Activated naive CD4-positive, alpha-beta T cell treated with anti-CD3 and anti-CD28 coated beads, Interleukin-2, amount 10 ng/mL, durations not matched to agents 7 days and 5 days (primary cell): ENCODE measurements around the gene AGBL2.
"Not testable (repeated sequence)": the region's sequence is repeated elsewhere in the genome, so short reads cannot be mapped to it uniquely, and the experiment has no call there.

ENCODE experiments used
- CTCF ChIA-PET: fragments of 350-600 bp; sonication (Branson Sonifier 250); formaldehyde crosslinking; loops from one replicate; lab custom pipeline; 2021; ENCODE audit warnings: antibody characterized with exemption; lab: Charles Lee
- DNase-seq: peaks from one replicate; pipeline ENCODE4 v3.0.0-alpha.2; 2020
- H3K27ac Mint-ChIP-seq: one replicate; pipeline ENCODE4 v1.8.0; 2021; ENCODE audit warnings: mild to moderate bottlenecking, moderate library complexity, mixed read lengths
- H3K27me3 Mint-ChIP-seq: one replicate; pipeline ENCODE4 v1.8.0; 2021; ENCODE audit warnings: mild to moderate bottlenecking, mixed read lengths
- H3K36me3 Mint-ChIP-seq: one replicate; pipeline ENCODE4 v1.8.0; 2021; ENCODE audit warnings: mixed read lengths
- H3K4me1 Mint-ChIP-seq: one replicate; pipeline ENCODE4 v1.8.0; 2021; ENCODE audit warnings: mixed read lengths
- H3K4me3 Mint-ChIP-seq: one replicate; pipeline ENCODE4 v1.8.0; 2021; ENCODE audit warnings: mild to moderate bottlenecking, moderate library complexity, mixed read lengths
- H3K9me3 Mint-ChIP-seq: one replicate; pipeline ENCODE4 v1.8.0; 2021; ENCODE audit warnings: mixed read lengths

AGBL2 gene

GRCh38 chr11:47715082-47715669, at the start of gene AGBL2:
Gene AGBL2, minus strand, starts transcription at chr11:47715369. Its CDS starts 719 bp downstream, at chr11:47714650.
- peak within 1 kb of the TSS; percentile 94 for H3K27ac Mint-ChIP-seq
- H3K36me3 Mint-ChIP-seq: peaks cover 28% of the 10 kb centered on the region
- DNase-seq: peak; percentile 94
- H3K4me1 Mint-ChIP-seq: peaks cover 28% of the 10 kb centered on the region
- H3K9me3 Mint-ChIP-seq: no peaks in the 10 kb centered on the region
- CTCF ChIA-PET: interaction anchor here (0.6 to 2.9 kb wide), 7 partner anchors 14 to 163 kb away, joined by 3 to 10 read pairs (median 3); partner anchors contain the start of gene CELF1
- H3K27me3 Mint-ChIP-seq: no peaks in the 10 kb centered on the region
- H3K4me3 Mint-ChIP-seq: peak within 1 kb of the TSS; percentile 91

- not testable (repeated sequence) for H3K4me3 Mint-ChIP-seq, H3K27me3 Mint-ChIP-seq, DNase-seq, H3K9me3 Mint-ChIP-seq, H3K4me1 Mint-ChIP-seq, H3K27ac Mint-ChIP-seq
- CTCF ChIA-PET: interaction anchor here (1.0 kb wide), 1 partner anchor 20 kb away, joined by 3 read pairs; no protein-coding TSS in a partner anchor
- peaks cover 62% of the 10 kb centered on the region for H3K36me3 Mint-ChIP-seq
These were observed 44.1 kb upstream of the AGBL2 start for GRCh38 chr11:47759291-47759690.

GRCh38 chr11:47756208-47756607, 41.0 kb upstream of the AGBL2 start:
- Mint-ChIP-seq H3K4me1 (peaks cover 7% of the 10 kb centered on the region), H3K9me3 (no peaks in the 10 kb centered on the region), H3K4me3 (no peak overlapping the region), H3K36me3 (peaks cover 69% of the 10 kb centered on the region), H3K27me3 (no peaks in the 10 kb centered on the region), H3K27ac (no peak overlapping the region)
- DNase-seq: no peak
- CTCF ChIA-PET: interaction anchor here (1.1 kb wide), 1 partner anchor 27 kb away, joined by 3 read pairs; no protein-coding TSS in a partner anchor

- CTCF ChIA-PET: no interaction called here
- H3K4me3 Mint-ChIP-seq: no peak overlapping the region
- no peak for DNase-seq
- H3K4me1 Mint-ChIP-seq: peaks cover 7% of the 10 kb centered on the region
- H3K36me3 Mint-ChIP-seq: peaks cover 59% of the 10 kb centered on the region
- H3K9me3 Mint-ChIP-seq: no peaks in the 10 kb centered on the region
- no peaks in the 10 kb centered on the region for H3K27me3 Mint-ChIP-seq
- peak overlapping the region; percentile 24 for H3K27ac Mint-ChIP-seq
These were observed 35.6 kb upstream of the AGBL2 start for GRCh38 chr11:47750725-47751124.

- CTCF ChIA-PET, DNase-seq, H3K9me3 Mint-ChIP-seq, H3K27ac Mint-ChIP-seq, H3K4me3 Mint-ChIP-seq, H3K27me3 Mint-ChIP-seq, H3K4me1 Mint-ChIP-seq: not testable (repeated sequence)
- peaks cover 60% of the 10 kb centered on the region for H3K36me3 Mint-ChIP-seq
These were observed 27.3 kb upstream of the AGBL2 start for GRCh38 chr11:47742494-47742893.

GRCh38 chr11:47737817-47738216, 22.6 kb upstream of the AGBL2 start:
- H3K27ac Mint-ChIP-seq: peak overlapping the region; percentile 7
- H3K4me3 Mint-ChIP-seq, H3K9me3 Mint-ChIP-seq, H3K4me1 Mint-ChIP-seq, DNase-seq, CTCF ChIA-PET, H3K27me3 Mint-ChIP-seq: not testable (repeated sequence)
- H3K36me3 Mint-ChIP-seq: peaks cover 44% of the 10 kb centered on the region

- Mint-ChIP-seq H3K27me3 (no peaks in the 10 kb centered on the region), H3K36me3 (peaks cover 62% of the 10 kb centered on the region), H3K27ac (no peak overlapping the region), H3K4me1 (no peaks in the 10 kb centered on the region), H3K9me3 (no peaks in the 10 kb centered on the region), H3K4me3 (no peak overlapping the region)
- no peak for DNase-seq
- CTCF ChIA-PET: no interaction called here
These were observed 17.1 kb upstream of the AGBL2 start for GRCh38 chr11:47732271-47732670.

GRCh38 chr11:47731475-47731874, 16.3 kb upstream of the AGBL2 start:
- CTCF ChIA-PET: no interaction called here

GRCh38 chr11:47726878-47727514, 11.8 kb upstream of the AGBL2 start:
- CTCF ChIA-PET: no interaction called here
- no peaks in the 10 kb centered on the region for H3K27me3 Mint-ChIP-seq
- peaks cover 3% of the 10 kb centered on the region for H3K4me1 Mint-ChIP-seq
- no peaks in the 10 kb centered on the region for H3K9me3 Mint-ChIP-seq
- no peak for DNase-seq
- no peak overlapping the region for H3K4me3 Mint-ChIP-seq
- H3K36me3 Mint-ChIP-seq: peaks cover 65% of the 10 kb centered on the region
- H3K27ac Mint-ChIP-seq: no peak overlapping the region

More at GRCh38 chr11:47731475-47731874, 16.3 kb upstream of the AGBL2 start:
- no peak for DNase-seq
- Mint-ChIP-seq H3K27ac (no peak overlapping the region), H3K36me3 (peaks cover 60% of the 10 kb centered on the region), H3K4me1 (no peaks in the 10 kb centered on the region), H3K4me3 (no peak overlapping the region), H3K9me3 (no peaks in the 10 kb centered on the region), H3K27me3 (no peaks in the 10 kb centered on the region)

- H3K4me3 Mint-ChIP-seq: no peak overlapping the region
- no peak for DNase-seq
- H3K36me3 Mint-ChIP-seq: peaks cover 63% of the 10 kb centered on the region
- peaks cover 3% of the 10 kb centered on the region for H3K4me1 Mint-ChIP-seq
- CTCF ChIA-PET: no interaction called here
- H3K27me3 Mint-ChIP-seq: no peaks in the 10 kb centered on the region
- peak overlapping the region; percentile 60 for H3K27ac Mint-ChIP-seq
- no peaks in the 10 kb centered on the region for H3K9me3 Mint-ChIP-seq
These were observed 10.9 kb upstream of the AGBL2 start for GRCh38 chr11:47726118-47726442.

- Mint-ChIP-seq H3K27ac (peak overlapping the region; percentile 60), H3K36me3 (peaks cover 63% of the 10 kb centered on the region), H3K4me3 (no peak overlapping the region), H3K27me3 (no peaks in the 10 kb centered on the region), H3K4me1 (peaks cover 3% of the 10 kb centered on the region), H3K9me3 (no peaks in the 10 kb centered on the region)
- CTCF ChIA-PET: no interaction called here
- DNase-seq: no peak
These were observed 10.4 kb upstream of the AGBL2 start for GRCh38 chr11:47725442-47726117.

GRCh38 chr11:47724041-47724729, 9.0 kb upstream of the AGBL2 start:
- Mint-ChIP-seq H3K9me3 (no peaks in the 10 kb centered on the region), H3K27me3 (no peaks in the 10 kb centered on the region), H3K4me3 (no peak overlapping the region), H3K36me3 (peaks cover 58% of the 10 kb centered on the region), H3K4me1 (peaks cover 3% of the 10 kb centered on the region), H3K27ac (no peak overlapping the region)
- DNase-seq: no peak
- CTCF ChIA-PET: no interaction called here

- Mint-ChIP-seq H3K27me3 (no peaks in the 10 kb centered on the region), H3K9me3 (no peaks in the 10 kb centered on the region), H3K4me3 (no peak overlapping the region), H3K36me3 (peaks cover 57% of the 10 kb centered on the region), H3K27ac (no peak overlapping the region), H3K4me1 (peaks cover 3% of the 10 kb centered on the region)
- DNase-seq: no peak
- CTCF ChIA-PET: no interaction called here
These were observed 7.9 kb upstream of the AGBL2 start for GRCh38 chr11:47723041-47723440.

- no peaks in the 10 kb centered on the region for H3K27me3 Mint-ChIP-seq
- no peak overlapping the region for H3K27ac Mint-ChIP-seq
- CTCF ChIA-PET: no interaction called here
- peaks cover 9% of the 10 kb centered on the region for H3K4me1 Mint-ChIP-seq
- no peaks in the 10 kb centered on the region for H3K9me3 Mint-ChIP-seq
- no peak overlapping the region for H3K4me3 Mint-ChIP-seq
- peaks cover 58% of the 10 kb centered on the region for H3K36me3 Mint-ChIP-seq
- no peak for DNase-seq
These were observed 5.5 kb upstream of the AGBL2 start for GRCh38 chr11:47720651-47721050.
